GM10248 (cell line): Measurements from ENCODE around the gene CISTR.
A peak's percentile ranks its signal among the peaks of the same experiment; 100 is the strongest.

Experiments
- CTCF ChIA-PET: fragments of 300-600 bp; sonication (Branson Sonifier 250); formaldehyde crosslinking; extraction: SDS; loops from one replicate; lab custom pipeline; 2021; ENCODE audit warnings: antibody characterized with exemption; lab: Yijun Ruan, JAX
- POLR2A ChIA-PET: fragments of 350-650 bp; sonication (Branson Sonifier 250); formaldehyde crosslinking; extraction: SDS; loops from one replicate; lab custom pipeline; 2020; ENCODE audit warnings: antibody characterized with exemption; lab: Yijun Ruan, JAX
- DNase-seq: peaks from one replicate; pipeline ENCODE4 v3.0.0; 2012; ENCODE audit errors: extremely low spot score
- CTCF ChIP-seq: IDR thresholded peaks from 2 replicates; pipeline ENCODE4 v1.5.1; 2012; ENCODE audit warnings: mild to moderate bottlenecking, low read depth; ENCODE audit errors: extremely low read depth, missing control alignments, control extremely low read depth

The CISTR gene

GRCh38 chr12:53743266-53744129 lies 8.3 kb downstream of the CISTR start:
- DNase-seq = peak; percentile 84
- CTCF ChIA-PET = interaction anchor here (0.7 to 18.5 kb wide), 23 partner anchors 13 to 485 kb away, joined by 3 to 460 read pairs (median 4); partner anchors contain the start of genes ATP5MC2, CALCOCO1 and CISTR
- TF ChIP-seq CTCF = peak; percentile 95
- POLR2A ChIA-PET = interaction anchor here (0.6 kb wide), 2 partner anchors 200 to 244 kb away, joined by 3 read pairs; partner anchors contain the start of gene MAP3K12

GRCh38 chr12:53740130-53740491 lies 11.7 kb downstream of the CISTR start:
- CTCF ChIA-PET = interaction anchor here (10.2 to 18.5 kb wide), 3 partner anchors 10 to 49 kb away, joined by 398 to 460 read pairs (median 434); partner anchors contain the start of gene CALCOCO1
- DNase-seq = no peak
- no peak for TF ChIP-seq CTCF
- POLR2A ChIA-PET = no interaction called here

- DNase-seq = no peak
- ChIA-PET POLR2A (no interaction called here), CTCF (interaction anchor here (1.6 to 19.1 kb wide), 6 partner anchors 4 to 64 kb away, joined by 4 to 460 read pairs (median 416); partner anchors contain the start of genes ATP5MC2 and CALCOCO1)
- TF ChIP-seq CTCF = no peak
Measured at GRCh38 chr12:53739214-53740129, 12.3 kb downstream of the CISTR start.

GRCh38 chr12:53738406-53739213 lies 13.2 kb downstream of the CISTR start:
- DNase-seq = no peak
- no peak for TF ChIP-seq CTCF
- ChIA-PET POLR2A (no interaction called here), CTCF (interaction anchor here (1.6 to 19.1 kb wide), 6 partner anchors 4 to 63 kb away, joined by 4 to 460 read pairs (median 416); partner anchors contain the start of genes ATP5MC2 and CALCOCO1)

- POLR2A ChIA-PET = no interaction called here
- DNase-seq = no peak
- no peak for TF ChIP-seq CTCF
- CTCF ChIA-PET = interaction anchor here (1.6 to 19.1 kb wide), 6 partner anchors 5 to 62 kb away, joined by 4 to 460 read pairs (median 416); partner anchors contain the start of genes ATP5MC2 and CALCOCO1
Measured at GRCh38 chr12:53737951-53738405, 13.8 kb downstream of the CISTR start.
